ENCODE data around the gene PCBP2. TPM values are rescaled to one million over a fixed set of nuclear protein-coding genes. Genes with fewer than 3 reads are reported as not detected.

The PCBP2 gene
- total RNA-seq, 1 donor from 2014 or later: 133 TPM

- DNase-seq (ENCODE audit: low read depth) (no peak), FAIRE-seq (no peak)
- Histone ChIP-seq H3K27me3 (ENCODE audit: control insufficient read depth, insufficient read depth, low read length) (no peaks in the 10 kb centered on the region), H3K36me3 (ENCODE audit: control insufficient read depth, insufficient read depth, low read length) (peaks cover 18% of the 10 kb centered on the region), H3K4me3 (ENCODE audit: low read depth, low read length) (no peak overlapping the region)
- no peak for TF ChIP-seq CTCF (IDR thresholded peaks at IDR 0.05; ENCODE audit: insufficient read depth, low read length, severe bottlenecking)
These were observed 2.2 kb downstream of the PCBP2 start for GRCh38 chr12:53453953-53454640.

- TF ChIP-seq CTCF (IDR thresholded peaks at IDR 0.05; ENCODE audit: insufficient read depth, low read length, severe bottlenecking): no peak
- no peak overlapping the region for H3K4me3 ChIP-seq (ENCODE audit: low read depth, low read length)
These were observed 2.8 kb downstream of the PCBP2 start for GRCh38 chr12:53454707-53455106.

DNA sequence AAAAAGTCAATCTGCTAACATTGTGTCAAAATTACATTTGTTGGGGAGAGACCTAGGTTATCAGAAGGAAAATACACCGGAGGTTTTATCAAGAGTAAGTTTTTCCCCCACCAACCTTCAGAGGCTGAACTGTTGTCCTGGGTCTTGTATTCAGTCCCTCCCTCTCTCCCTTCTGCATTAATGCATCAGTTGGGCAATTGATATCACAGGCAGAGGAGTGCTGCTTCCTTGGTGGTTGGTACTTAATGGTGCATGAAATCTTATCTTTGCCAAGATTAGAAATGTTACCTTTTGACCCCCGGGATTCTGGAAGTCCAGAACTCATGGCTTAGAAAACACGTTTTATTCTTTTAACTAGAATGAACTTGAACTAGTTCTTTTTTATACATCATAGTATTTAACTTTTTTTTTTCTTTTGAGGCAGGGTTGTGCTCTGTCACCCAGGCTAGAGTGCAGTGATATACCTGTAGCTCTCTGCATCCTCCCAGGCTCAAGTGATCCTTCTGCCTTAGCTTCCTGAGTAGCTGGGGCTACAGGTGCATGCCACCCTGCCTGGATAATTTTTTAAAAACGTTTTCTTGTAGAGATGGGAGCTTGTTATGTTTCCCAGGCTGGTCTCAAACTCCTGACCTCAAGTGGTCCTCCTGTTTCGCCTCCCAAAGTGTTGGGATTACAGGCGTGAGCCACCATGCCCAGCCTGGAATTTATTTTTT is 4.9 kb downstream of the PCBP2 start:
- FAIRE-seq (no peak), DNase-seq (ENCODE audit: low read depth) (no peak)
- Histone ChIP-seq H3K4me3 (ENCODE audit: low read depth, low read length) (no peak overlapping the region), H3K27me3 (ENCODE audit: control insufficient read depth, insufficient read depth, low read length) (no peaks in the 10 kb centered on the region), H3K36me3 (ENCODE audit: control insufficient read depth, insufficient read depth, low read length) (peaks cover 32% of the 10 kb centered on the region)
- TF ChIP-seq CTCF (IDR thresholded peaks at IDR 0.05; ENCODE audit: insufficient read depth, low read length, severe bottlenecking): no peak

More at GRCh38 chr12:53454707-53455106, 2.8 kb downstream of the PCBP2 start:
- peaks cover 19% of the 10 kb centered on the region for H3K36me3 ChIP-seq (ENCODE audit: control insufficient read depth, insufficient read depth, low read length)
- FAIRE-seq (no peak), DNase-seq (ENCODE audit: low read depth) (no peak)
- no peaks in the 10 kb centered on the region for H3K27me3 ChIP-seq (ENCODE audit: control insufficient read depth, insufficient read depth, low read length)

DNA sequence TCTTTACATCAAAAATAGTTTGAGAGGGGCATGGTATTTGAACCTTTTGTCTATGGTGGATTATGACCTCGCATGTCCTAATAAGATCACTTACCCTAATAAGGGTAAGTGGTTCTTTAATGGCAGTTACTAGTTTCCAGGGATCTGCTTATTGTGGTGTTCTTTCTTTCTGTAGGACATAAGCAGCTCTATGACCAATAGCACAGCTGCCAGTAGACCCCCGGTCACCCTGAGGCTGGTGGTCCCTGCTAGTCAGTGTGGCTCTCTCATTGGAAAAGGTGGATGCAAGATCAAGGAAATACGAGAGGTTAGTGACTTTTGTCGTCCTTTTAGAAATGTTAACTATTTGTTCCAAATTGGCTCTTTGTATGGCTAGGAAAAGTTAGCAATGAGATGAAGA is 7.2 kb downstream of the PCBP2 start:
- Histone ChIP-seq H3K4me3 (ENCODE audit: low read depth, low read length) (no peak overlapping the region), H3K27me3 (ENCODE audit: control insufficient read depth, insufficient read depth, low read length) (no peaks in the 10 kb centered on the region), H3K36me3 (ENCODE audit: control insufficient read depth, insufficient read depth, low read length) (peaks cover 45% of the 10 kb centered on the region)
- DNase-seq (ENCODE audit: low read depth) (no peak), FAIRE-seq (no peak)
- no peak for TF ChIP-seq CTCF (IDR thresholded peaks at IDR 0.05; ENCODE audit: insufficient read depth, low read length, severe bottlenecking)

GRCh38 chr12:53461059-53461458 is 9.2 kb downstream of the PCBP2 start:
- FAIRE-seq (no peak), DNase-seq (ENCODE audit: low read depth) (no peak)
- Histone ChIP-seq H3K27me3 (ENCODE audit: control insufficient read depth, insufficient read depth, low read length) (no peaks in the 10 kb centered on the region), H3K4me3 (ENCODE audit: low read depth, low read length) (no peak overlapping the region), H3K36me3 (ENCODE audit: control insufficient read depth, insufficient read depth, low read length) (peaks cover 44% of the 10 kb centered on the region)
- no peak for TF ChIP-seq CTCF (IDR thresholded peaks at IDR 0.05; ENCODE audit: insufficient read depth, low read length, severe bottlenecking)

Data from bronchial epithelial cell (primary cell).